Activated T-cell treated with anti-CD3 and anti-CD28 coated beads for 4 hours (primary cell): ENCODE measurements around the gene LY9.
"Not testable (repeated sequence)": the region's sequence is repeated elsewhere in the genome, so short reads cannot be mapped to it uniquely, and the experiment has no call there.

Experiments
- DNase-seq: peaks from one replicate; pipeline ENCODE4 v3.0.0-alpha.2; 2020

The LY9 gene

GRCh38 chr1:160867651-160868050 lies 71.7 kb downstream of the LY9 start:
- not testable (repeated sequence) for DNase-seq

- DNase-seq, result no peak
Observed at GRCh38 chr1:160868141-160868540, 72.2 kb downstream of the LY9 start.

GRCh38 chr1:160874935-160875334 lies 79.0 kb downstream of the LY9 start:
- no peak for DNase-seq

GRCh38 chr1:160875591-160875990 lies 79.6 kb downstream of the LY9 start:
- not testable (repeated sequence) for DNase-seq

- DNase-seq, result no peak
Observed at GRCh38 chr1:160876311-160876710, 80.3 kb downstream of the LY9 start.

- DNase-seq, result no peak
Observed at GRCh38 chr1:160877221-160877620, 81.2 kb downstream of the LY9 start.
